A549 treated with Mapracorat at 1 μM for 4 hours (cell line): ENCODE data around the gene TADA2B. TPM values are rescaled to one million over a fixed set of nuclear protein-coding genes. Genes with fewer than 3 reads are reported as not detected.

ENCODE experiments used
- total RNA-seq: library from RNA; stranded (reverse); fragments of 200-300 nt; extraction: Qiagen RNA extraction; gene quantifications from 5 replicates; pipeline ENCODE4 v1.2.3, GENCODE V29; 2022

Gene TADA2B
- 11.2 to 16.5 TPM (median 14.9 TPM) in 5 replicates for total RNA-seq

GRCh38 chr4:7043284-7044136 lies at the start of gene TADA2B:
Gene TADA2B (plus strand): TSS chr4:7043372. CDS start chr4:7043580, 208 bp downstream.

GRCh38 chr4:7067452-7068278 lies 24.5 kb downstream of the TADA2B start, which contains the start of gene GRPEL1:
Gene GRPEL1 (minus strand): TSS chr4:7068064. CDS start chr4:7068032, 32 bp downstream.

Other genes with a start within 250 kb of the TADA2B start
- 31.5 to 40.1 TPM (median 36.5 TPM) in 5 replicates for gene TBC1D14, start 133.5 kb upstream of the TADA2B start, total RNA-seq
- gene GRPEL1, start 24.7 kb downstream of the TADA2B start, total RNA-seq = 59.1 to 72.2 TPM (median 65.9 TPM) in 5 replicates
- 3.4 to 6.4 TPM (median 4.8 TPM) in 5 replicates for gene SORCS2, start 149.2 kb downstream of the TADA2B start, total RNA-seq